ENCODE measurements around the gene KIAA1958.

KIAA1958 gene

GRCh38 chr9:112558978-112559377, 72.4 kb downstream of the KIAA1958 start:
- H3K4me3 ChIP-seq (ENCODE audit: low read length, poor library complexity, severe bottlenecking), result no peak overlapping the region
- no peaks in the 10 kb centered on the region for H3K4me1 ChIP-seq (ENCODE audit: insufficient read depth, low read length, poor library complexity, severe bottlenecking)
- H3K9ac ChIP-seq (ENCODE audit: low read depth, low read length, poor library complexity, severe bottlenecking), result no peak overlapping the region

DNA sequence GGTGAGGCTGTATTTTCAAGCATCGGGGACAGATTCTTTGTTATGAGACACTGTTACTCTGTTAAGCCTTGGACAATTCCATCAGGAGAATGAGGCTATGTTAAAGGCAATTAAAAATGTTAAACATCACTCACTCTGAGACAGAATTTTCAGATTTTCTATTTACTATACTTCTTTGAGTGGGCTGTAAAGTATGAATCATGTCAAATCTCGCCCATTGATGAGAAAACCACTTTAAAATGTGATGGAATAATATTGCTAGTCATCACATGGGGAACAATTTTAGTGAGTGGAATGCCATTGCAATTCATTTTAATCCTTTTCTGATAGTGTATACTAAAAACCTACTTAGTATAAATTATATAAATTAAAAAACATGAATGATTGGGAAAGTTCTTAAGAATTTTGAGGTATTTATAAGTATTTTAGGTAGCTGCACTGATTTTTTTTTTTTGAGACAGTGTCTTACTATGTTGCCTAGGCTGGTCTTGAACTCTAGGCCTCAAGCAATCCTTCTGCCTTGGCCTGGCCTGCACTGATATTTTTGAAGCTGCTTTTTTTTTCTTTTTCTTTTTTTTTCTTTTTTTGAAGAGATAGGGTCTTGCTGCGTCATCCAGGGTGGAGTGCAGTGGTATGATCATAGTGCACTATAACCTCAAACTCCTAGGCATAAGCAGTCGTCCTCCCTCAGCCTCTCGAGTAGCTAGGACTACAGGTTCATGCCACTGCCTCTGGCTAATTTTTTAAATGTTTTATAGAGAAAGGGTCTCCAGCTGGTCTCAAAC, 73.2 kb downstream of the KIAA1958 start:
- peaks cover 55% of the 10 kb centered on the region for H3K79me2 ChIP-seq (ENCODE audit: insufficient read depth, low read length)
- no peak for TF ChIP-seq EZH2phosphoT487 (IDR thresholded peaks at IDR 0.05; ENCODE audit: borderline replicate concordance)
- TF ChIP-seq, protein P1, sequence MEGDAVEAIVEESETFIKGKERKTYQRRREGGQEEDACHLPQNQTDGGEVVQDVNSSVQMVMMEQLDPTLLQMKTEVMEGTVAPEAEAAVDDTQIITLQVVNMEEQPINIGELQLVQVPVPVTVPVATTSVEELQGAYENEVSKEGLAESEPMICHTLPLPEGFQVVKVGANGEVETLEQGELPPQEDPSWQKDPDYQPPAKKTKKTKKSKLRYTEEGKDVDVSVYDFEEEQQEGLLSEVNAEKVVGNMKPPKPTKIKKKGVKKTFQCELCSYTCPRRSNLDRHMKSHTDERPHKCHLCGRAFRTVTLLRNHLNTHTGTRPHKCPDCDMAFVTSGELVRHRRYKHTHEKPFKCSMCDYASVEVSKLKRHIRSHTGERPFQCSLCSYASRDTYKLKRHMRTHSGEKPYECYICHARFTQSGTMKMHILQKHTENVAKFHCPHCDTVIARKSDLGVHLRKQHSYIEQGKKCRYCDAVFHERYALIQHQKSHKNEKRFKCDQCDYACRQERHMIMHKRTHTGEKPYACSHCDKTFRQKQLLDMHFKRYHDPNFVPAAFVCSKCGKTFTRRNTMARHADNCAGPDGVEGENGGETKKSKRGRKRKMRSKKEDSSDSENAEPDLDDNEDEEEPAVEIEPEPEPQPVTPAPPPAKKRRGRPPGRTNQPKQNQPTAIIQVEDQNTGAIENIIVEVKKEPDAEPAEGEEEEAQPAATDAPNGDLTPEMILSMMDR (conservative IDR thresholded peaks at IDR 0.05; ENCODE audit: low read length), result no peak
- no peak overlapping the region for H2AFZ ChIP-seq (ENCODE audit: low read length)
- no peaks in the 10 kb centered on the region for H3K36me3 ChIP-seq (ENCODE audit: insufficient read depth, low read length)
- H3F3A ChIP-seq (ENCODE audit: low read depth), result no peaks in the 10 kb centered on the region
- no peak overlapping the region for H3K4me3 ChIP-seq (ENCODE audit: low read length, poor library complexity, severe bottlenecking)
- H3K9me2 ChIP-seq (replicated peaks; ENCODE audit: low read depth, low read length), result no peaks in the 10 kb centered on the region
- H3K4me1 ChIP-seq (ENCODE audit: insufficient read depth, low read length, poor library complexity, severe bottlenecking), result no peaks in the 10 kb centered on the region
- no peak overlapping the region for H3K9ac ChIP-seq (ENCODE audit: low read depth, low read length, poor library complexity, severe bottlenecking)
- no peak overlapping the region for H3K4me2 ChIP-seq (ENCODE audit: low read depth, low read length, poor library complexity, severe bottlenecking)
- peaks cover 13% of the 10 kb centered on the region for H4K20me1 ChIP-seq (ENCODE audit: insufficient read depth, low read length, poor library complexity, severe bottlenecking)
- H3K27me3 ChIP-seq (ENCODE audit: insufficient read depth, low read length, poor library complexity, severe bottlenecking), result no peaks in the 10 kb centered on the region
- H3K9me3 ChIP-seq (ENCODE audit: insufficient read depth, low read depth, low read length), result no peaks in the 10 kb centered on the region

More at GRCh38 chr9:112558978-112559377, 72.4 kb downstream of the KIAA1958 start:
- Histone ChIP-seq H3K79me2 (ENCODE audit: insufficient read depth, low read length) (peaks cover 47% of the 10 kb centered on the region; the same call in 1 of the 2 replicates), H2AFZ (ENCODE audit: low read length) (no peak overlapping the region), H3K9me3 (ENCODE audit: insufficient read depth, low read depth, low read length) (no peaks in the 10 kb centered on the region), H3K27me3 (ENCODE audit: insufficient read depth, low read length, poor library complexity, severe bottlenecking) (no peaks in the 10 kb centered on the region), H3K9me2 (replicated peaks; ENCODE audit: low read depth, low read length) (no peaks in the 10 kb centered on the region), H3K36me3 (ENCODE audit: insufficient read depth, low read length) (no peaks in the 10 kb centered on the region), H3K4me2 (ENCODE audit: low read depth, low read length, poor library complexity, severe bottlenecking) (no peak overlapping the region), H3F3A (ENCODE audit: low read depth) (no peaks in the 10 kb centered on the region), H4K20me1 (ENCODE audit: insufficient read depth, low read length, poor library complexity, severe bottlenecking) (peaks cover 10% of the 10 kb centered on the region)
- TF ChIP-seq, protein P1 (conservative IDR thresholded peaks at IDR 0.05; ENCODE audit: low read length), result no peak
- no peak for TF ChIP-seq EZH2phosphoT487 (IDR thresholded peaks at IDR 0.05; ENCODE audit: borderline replicate concordance)

DNA sequence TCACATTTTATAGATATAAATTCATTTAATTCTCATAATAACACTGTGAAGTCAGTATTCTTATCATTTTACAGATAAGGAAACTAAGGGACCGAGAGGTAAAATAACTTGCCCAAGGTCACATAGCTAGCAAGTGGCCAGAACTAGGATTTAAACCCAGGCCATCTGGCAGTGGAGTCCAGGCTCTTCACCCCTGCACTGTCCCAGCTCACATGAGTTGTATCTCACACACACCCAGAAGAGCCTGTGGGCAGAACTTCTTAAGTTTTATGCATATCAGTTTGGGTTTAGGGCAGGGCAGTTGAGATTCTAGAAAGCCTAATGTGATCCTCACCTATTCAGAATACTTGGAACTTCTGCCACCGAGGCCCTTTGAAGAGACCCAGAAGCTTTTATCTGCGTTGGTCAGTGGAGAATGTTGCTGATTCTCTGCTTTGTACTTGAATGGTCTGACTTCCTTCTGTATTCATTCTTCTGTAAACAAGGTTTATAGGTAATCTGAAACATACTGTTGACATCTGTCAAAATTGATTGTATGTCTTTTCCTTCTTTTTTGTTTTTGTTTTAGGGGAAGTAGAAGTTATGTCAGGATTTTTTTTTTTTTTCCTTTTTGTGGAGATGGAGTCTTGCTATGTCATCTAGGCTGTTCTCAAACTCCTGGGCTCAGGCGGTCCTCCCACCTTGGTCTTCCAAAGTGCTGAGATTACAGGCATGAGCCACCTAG, 75.8 kb downstream of the KIAA1958 start:
- H3K27me3 ChIP-seq (ENCODE audit: insufficient read depth, low read length, poor library complexity, severe bottlenecking), result no peaks in the 10 kb centered on the region
- peaks cover 13% of the 10 kb centered on the region for H4K20me1 ChIP-seq (ENCODE audit: insufficient read depth, low read length, poor library complexity, severe bottlenecking)
- no peaks in the 10 kb centered on the region for H3F3A ChIP-seq (ENCODE audit: low read depth)
- no peaks in the 10 kb centered on the region for H3K4me1 ChIP-seq (ENCODE audit: insufficient read depth, low read length, poor library complexity, severe bottlenecking)
- TF ChIP-seq EZH2phosphoT487 (IDR thresholded peaks at IDR 0.05; ENCODE audit: borderline replicate concordance), result no peak
- TF ChIP-seq, protein P1 (conservative IDR thresholded peaks at IDR 0.05; ENCODE audit: low read length), result no peak
- no peaks in the 10 kb centered on the region for H3K9me2 ChIP-seq (replicated peaks; ENCODE audit: low read depth, low read length)
- H3K36me3 ChIP-seq (ENCODE audit: insufficient read depth, low read length), result no peaks in the 10 kb centered on the region
- no peak overlapping the region for H3K4me3 ChIP-seq (ENCODE audit: low read length, poor library complexity, severe bottlenecking)
- H3K4me2 ChIP-seq (ENCODE audit: low read depth, low read length, poor library complexity, severe bottlenecking), result no peak overlapping the region
- no peak overlapping the region for H3K9ac ChIP-seq (ENCODE audit: low read depth, low read length, poor library complexity, severe bottlenecking)
- H2AFZ ChIP-seq (ENCODE audit: low read length), result no peak overlapping the region
- H3K9me3 ChIP-seq (ENCODE audit: insufficient read depth, low read depth, low read length), result no peaks in the 10 kb centered on the region
- H3K79me2 ChIP-seq (ENCODE audit: insufficient read depth, low read length), result peaks cover 50% of the 10 kb centered on the region
